IPS-18a (cell line): ENCODE measurements around the gene NHS.

ENCODE experiments used
- H3K27ac ChIP-seq: one replicate; pipeline ENCODE4 v1.5.1; 2013; ENCODE audit warnings: low read length
- H3K27me3 ChIP-seq: one replicate; pipeline ENCODE4 v1.6.1; 2013; ENCODE audit warnings: mild to moderate bottlenecking, low read length; ENCODE audit not compliant: control insufficient read depth, insufficient read depth
- H3K36me3 ChIP-seq: one replicate; pipeline ENCODE4 v1.6.1; 2013; ENCODE audit warnings: low read depth, low read length; ENCODE audit not compliant: control insufficient read depth
- H3K4me1 ChIP-seq: one replicate; pipeline ENCODE4 v1.6.1; 2013; ENCODE audit warnings: low read depth, low read length; ENCODE audit not compliant: control insufficient read depth
- H3K4me3 ChIP-seq: one replicate; pipeline ENCODE4 v1.5.1; 2013; ENCODE audit warnings: low read length
- H3K9ac ChIP-seq: one replicate; pipeline ENCODE4 v1.6.1; 2013; ENCODE audit warnings: mild to moderate bottlenecking, low read length, moderate library complexity
- H3K9me3 ChIP-seq: one replicate; pipeline ENCODE4 v1.6.1; 2013; ENCODE audit warnings: low read depth, low read length; ENCODE audit not compliant: control insufficient read depth

Gene NHS

GRCh38 chrX:17553469-17553868 lies 178.5 kb downstream of the NHS start:
- Histone ChIP-seq H3K27me3 (no peaks in the 10 kb centered on the region), H3K9ac (no peak overlapping the region)

DNA sequence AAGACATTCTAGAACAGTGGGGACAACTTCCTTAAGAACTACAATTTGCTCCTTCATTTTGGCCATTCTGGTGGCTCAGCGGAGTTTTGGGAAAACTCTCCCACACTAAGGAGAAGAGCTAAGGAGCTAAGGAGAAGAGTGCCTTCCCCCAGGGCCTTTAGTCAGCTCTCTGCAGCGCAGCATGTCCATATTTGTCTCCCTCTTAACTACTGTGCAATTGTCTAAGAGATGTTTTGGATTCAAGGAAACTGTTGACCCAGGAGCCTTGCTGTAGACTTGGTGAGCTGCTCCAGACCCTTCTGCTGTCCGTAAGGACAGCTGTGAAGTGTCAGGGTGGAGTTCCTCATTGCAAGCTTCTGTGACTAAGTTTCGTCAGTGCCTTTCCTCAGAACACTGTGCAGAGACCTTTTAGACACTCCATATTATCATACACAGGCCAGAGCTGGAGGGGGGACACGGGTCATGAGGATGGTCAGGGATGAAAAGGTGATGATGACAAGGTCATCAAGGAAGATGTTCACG lies 179.0 kb downstream of the NHS start:
- peaks cover 33% of the 10 kb centered on the region for H3K4me1 ChIP-seq
- H3K36me3 ChIP-seq, result no peaks in the 10 kb centered on the region
- H3K27ac ChIP-seq, result no peak overlapping the region
- no peaks in the 10 kb centered on the region for H3K27me3 ChIP-seq
- H3K4me3 ChIP-seq, result no peak overlapping the region
- H3K9ac ChIP-seq, result no peak overlapping the region
- H3K9me3 ChIP-seq, result no peaks in the 10 kb centered on the region

More at GRCh38 chrX:17553469-17553868, 178.5 kb downstream of the NHS start:
- H3K4me3 ChIP-seq, result no peak overlapping the region
- no peak overlapping the region for H3K27ac ChIP-seq
- no peaks in the 10 kb centered on the region for H3K9me3 ChIP-seq
- H3K4me1 ChIP-seq, result peaks cover 37% of the 10 kb centered on the region
- no peaks in the 10 kb centered on the region for H3K36me3 ChIP-seq

DNA sequence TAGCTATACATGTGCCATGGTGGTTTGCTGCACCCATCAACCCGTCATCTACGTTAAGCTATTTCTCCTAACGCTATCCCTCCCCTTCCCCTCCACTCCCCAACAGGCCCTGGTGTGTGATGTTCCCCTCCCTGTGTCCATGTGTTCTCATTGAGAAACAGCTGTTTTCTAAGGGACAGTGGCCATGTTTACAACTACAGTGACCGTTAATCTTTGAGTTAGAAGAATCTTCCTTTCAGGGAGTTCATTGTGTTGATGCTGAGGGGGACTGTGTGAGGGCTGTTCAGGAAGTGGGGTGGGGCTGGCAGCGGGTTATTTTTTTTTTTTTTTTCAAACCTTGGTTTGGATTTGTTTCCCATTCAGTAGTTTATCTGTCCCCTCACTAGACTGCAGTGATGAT lies 179.9 kb downstream of the NHS start:
- H3K4me1 ChIP-seq, result peaks cover 32% of the 10 kb centered on the region
- H3K4me3 ChIP-seq, result no peak overlapping the region
- no peak overlapping the region for H3K9ac ChIP-seq
- no peaks in the 10 kb centered on the region for H3K9me3 ChIP-seq
- H3K27ac ChIP-seq, result no peak overlapping the region
- no peaks in the 10 kb centered on the region for H3K36me3 ChIP-seq
- H3K27me3 ChIP-seq, result no peaks in the 10 kb centered on the region

DNA sequence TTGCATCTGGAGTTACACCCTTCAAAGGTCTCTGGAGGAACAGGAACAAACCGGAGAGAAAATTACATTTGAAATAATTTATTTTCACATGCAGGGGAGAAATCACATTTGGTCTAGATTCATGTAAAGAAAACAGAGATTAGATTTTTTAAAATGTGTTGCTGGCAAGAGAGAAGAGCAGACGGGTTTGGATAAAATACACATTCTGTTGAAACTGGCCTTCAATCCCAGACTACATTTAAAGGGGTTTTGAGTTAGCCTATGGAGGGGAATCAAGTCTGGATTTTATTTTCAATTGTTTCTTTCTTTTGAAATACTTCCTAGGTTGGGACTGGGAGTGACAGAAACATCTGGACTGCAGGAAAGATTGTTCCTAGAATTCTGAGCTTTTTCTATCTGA lies 180.8 kb downstream of the NHS start:
- H3K9me3 ChIP-seq, result no peaks in the 10 kb centered on the region
- H3K4me1 ChIP-seq, result peaks cover 32% of the 10 kb centered on the region
- H3K27ac ChIP-seq, result no peak overlapping the region
- no peak overlapping the region for H3K9ac ChIP-seq
- H3K36me3 ChIP-seq, result no peaks in the 10 kb centered on the region
- H3K4me3 ChIP-seq, result no peak overlapping the region
- H3K27me3 ChIP-seq, result no peaks in the 10 kb centered on the region

DNA sequence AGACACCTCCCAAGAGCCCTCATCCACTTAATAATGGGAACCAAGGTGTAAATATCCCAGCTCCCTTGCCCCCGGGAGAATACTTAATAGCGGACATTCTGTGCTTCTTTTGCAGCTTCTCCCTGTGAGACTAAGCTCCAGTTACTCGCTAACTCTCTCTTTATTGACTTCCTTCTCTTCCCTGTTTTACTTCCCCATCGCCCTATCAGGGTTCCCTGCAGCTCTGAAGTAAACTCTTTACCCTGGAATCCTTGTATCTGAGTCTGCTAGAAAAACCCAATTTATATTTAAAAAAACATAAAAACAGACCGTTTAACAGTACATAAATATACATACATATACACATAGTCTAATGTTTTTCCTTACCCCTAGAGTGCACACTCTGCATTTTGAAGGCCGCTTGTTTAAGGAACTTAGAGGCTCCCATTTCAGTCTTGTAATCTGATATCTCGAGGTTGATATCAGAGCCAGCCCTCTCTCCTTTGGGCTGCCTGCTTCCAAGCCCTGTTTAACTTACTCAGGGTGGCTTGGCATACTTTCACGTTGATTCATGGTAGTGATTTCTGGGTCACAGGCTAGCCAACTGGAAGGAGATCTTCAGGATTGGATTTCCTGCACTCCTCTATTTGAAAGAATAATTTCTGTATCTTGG lies 184.9 kb downstream of the NHS start:
- peak overlapping the region; percentile 4 for H3K4me3 ChIP-seq
- no peaks in the 10 kb centered on the region for H3K9me3 ChIP-seq
- H3K27me3 ChIP-seq, result no peaks in the 10 kb centered on the region
- H3K36me3 ChIP-seq, result no peaks in the 10 kb centered on the region
- H3K9ac ChIP-seq, result no peak overlapping the region
- no peak overlapping the region for H3K27ac ChIP-seq
- H3K4me1 ChIP-seq, result peaks cover 20% of the 10 kb centered on the region

- no peak overlapping the region for H3K9ac ChIP-seq
- no peak overlapping the region for H3K27ac ChIP-seq
- H3K27me3 ChIP-seq, result no peaks in the 10 kb centered on the region
- H3K4me3 ChIP-seq, result peak overlapping the region; percentile 4
- H3K36me3 ChIP-seq, result no peaks in the 10 kb centered on the region
- peaks cover 20% of the 10 kb centered on the region for H3K4me1 ChIP-seq
- no peaks in the 10 kb centered on the region for H3K9me3 ChIP-seq
Observed at GRCh38 chrX:17560385-17560784, 185.4 kb downstream of the NHS start.

- Histone ChIP-seq H3K9me3 (no peaks in the 10 kb centered on the region), H3K4me1 (peaks cover 27% of the 10 kb centered on the region), H3K27ac (no peak overlapping the region), H3K9ac (no peak overlapping the region), H3K27me3 (no peaks in the 10 kb centered on the region), H3K4me3 (no peak overlapping the region), H3K36me3 (no peaks in the 10 kb centered on the region)
Observed at GRCh38 chrX:17563076-17563475, 188.1 kb downstream of the NHS start.

DNA sequence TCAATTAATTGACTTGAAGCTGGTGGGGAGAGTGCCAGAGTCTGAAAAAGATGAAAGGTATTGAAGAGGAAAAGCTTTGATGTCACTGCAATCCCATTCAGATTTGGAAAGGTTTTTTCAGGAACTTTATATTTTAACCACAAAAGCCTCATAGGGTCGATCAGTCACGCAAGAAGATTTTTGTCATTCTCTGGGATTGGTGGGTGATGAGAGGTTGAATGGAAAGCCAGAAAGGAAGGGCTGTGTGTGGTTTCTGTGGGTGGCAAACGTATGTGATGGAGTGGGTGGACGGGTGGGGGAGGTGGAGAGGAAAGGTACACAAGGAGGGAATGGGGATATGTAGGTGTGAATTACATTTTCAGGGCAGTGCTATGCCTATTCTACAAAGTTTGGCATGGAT lies 188.5 kb downstream of the NHS start:
- peaks cover 27% of the 10 kb centered on the region for H3K4me1 ChIP-seq
- no peak overlapping the region for H3K27ac ChIP-seq
- no peaks in the 10 kb centered on the region for H3K9me3 ChIP-seq
- no peaks in the 10 kb centered on the region for H3K27me3 ChIP-seq
- H3K9ac ChIP-seq, result no peak overlapping the region
- no peak overlapping the region for H3K4me3 ChIP-seq
- no peaks in the 10 kb centered on the region for H3K36me3 ChIP-seq

- no peak overlapping the region for H3K27ac ChIP-seq
- H3K4me3 ChIP-seq, result no peak overlapping the region
Observed at GRCh38 chrX:17564689-17565409, 189.8 kb downstream of the NHS start.

DNA sequence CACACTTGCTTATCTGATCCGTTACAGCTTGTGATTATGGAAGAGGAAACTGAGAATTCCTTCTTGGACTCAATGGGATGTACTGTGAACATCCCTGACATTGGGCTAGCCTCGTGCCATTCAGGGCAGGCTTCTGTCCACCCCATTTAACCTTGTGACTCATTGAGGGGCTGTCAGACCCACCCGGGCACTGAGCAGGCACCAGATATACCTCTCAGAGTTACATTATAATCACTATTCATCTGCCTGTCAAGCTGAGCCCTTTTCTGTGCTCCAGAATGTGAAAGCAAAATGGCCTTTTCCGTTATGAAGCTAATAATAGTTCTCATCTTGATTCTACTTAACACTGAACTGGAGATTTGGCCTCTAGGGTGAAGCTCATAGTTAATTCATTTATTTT lies 191.7 kb downstream of the NHS start:
- Histone ChIP-seq H3K36me3 (no peaks in the 10 kb centered on the region), H3K27ac (no peak overlapping the region), H3K4me3 (no peak overlapping the region), H3K27me3 (no peaks in the 10 kb centered on the region), H3K9me3 (no peaks in the 10 kb centered on the region), H3K9ac (no peak overlapping the region), H3K4me1 (peaks cover 6% of the 10 kb centered on the region)

More at GRCh38 chrX:17564689-17565409, 189.8 kb downstream of the NHS start:
- H3K36me3 ChIP-seq, result no peaks in the 10 kb centered on the region
- H3K27me3 ChIP-seq, result no peaks in the 10 kb centered on the region
- H3K9ac ChIP-seq, result no peak overlapping the region
- H3K9me3 ChIP-seq, result no peaks in the 10 kb centered on the region
- H3K4me1 ChIP-seq, result peaks cover 19% of the 10 kb centered on the region

DNA sequence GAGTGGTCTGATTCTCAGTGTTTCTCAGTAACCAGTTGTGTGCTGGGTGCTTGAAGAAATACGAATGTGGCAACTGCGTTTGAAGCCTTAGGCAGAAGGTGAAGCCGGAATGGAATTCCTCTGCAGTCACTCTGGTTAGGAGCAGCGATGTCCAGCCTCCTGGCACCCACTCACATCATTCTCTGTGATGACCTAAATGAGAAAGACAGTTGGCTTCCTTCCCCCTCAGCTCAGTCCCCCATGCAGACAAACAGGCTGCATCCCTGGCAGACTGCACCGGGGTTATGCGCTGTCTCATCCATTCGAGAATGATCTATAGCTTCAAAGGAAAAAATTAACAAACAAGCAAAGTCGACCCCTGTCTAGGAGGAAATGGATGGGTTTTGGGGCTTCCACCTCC lies 192.2 kb downstream of the NHS start:
- Histone ChIP-seq H3K4me1 (peaks cover 6% of the 10 kb centered on the region), H3K9ac (no peak overlapping the region), H3K27ac (no peak overlapping the region), H3K27me3 (no peaks in the 10 kb centered on the region), H3K36me3 (no peaks in the 10 kb centered on the region), H3K9me3 (no peaks in the 10 kb centered on the region), H3K4me3 (no peak overlapping the region)

DNA sequence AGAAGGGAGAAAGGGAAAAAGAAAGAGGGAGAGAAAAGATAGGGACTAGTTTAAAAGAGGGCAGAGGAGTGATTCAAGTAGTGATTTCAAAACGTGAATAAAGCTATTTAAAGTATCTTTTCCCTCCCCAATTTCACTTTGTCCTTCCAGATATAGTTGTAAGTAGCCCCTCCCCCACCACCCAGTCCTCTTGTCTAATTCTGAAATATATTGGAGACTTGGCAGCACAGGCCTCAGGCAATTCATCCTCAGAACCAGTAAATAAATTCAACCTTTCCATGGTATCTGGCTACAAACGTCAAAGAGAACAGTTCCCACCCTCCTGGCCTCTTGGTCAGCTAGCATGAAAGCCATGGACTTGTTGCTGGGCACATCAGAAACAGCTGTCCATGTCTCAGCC lies 192.8 kb downstream of the NHS start:
- Histone ChIP-seq H3K27ac (no peak overlapping the region), H3K36me3 (no peaks in the 10 kb centered on the region), H3K27me3 (no peaks in the 10 kb centered on the region), H3K9me3 (no peaks in the 10 kb centered on the region), H3K4me3 (no peak overlapping the region), H3K9ac (no peak overlapping the region), H3K4me1 (peaks cover 6% of the 10 kb centered on the region)
